D341Med (cell line): Measurements from ENCODE around the gene ANKRD23.
A peak's percentile ranks its signal among the peaks of the same experiment; 100 is the strongest.
"Not testable (repeated sequence)": the region's sequence is repeated elsewhere in the genome, so short reads cannot be mapped to it uniquely, and the experiment has no call there.

Experiments
- DNase-seq: peaks from one replicate; pipeline ENCODE4 v3.0.0; 2012; ENCODE audit warnings: low spot score

ANKRD23 gene

DNA sequence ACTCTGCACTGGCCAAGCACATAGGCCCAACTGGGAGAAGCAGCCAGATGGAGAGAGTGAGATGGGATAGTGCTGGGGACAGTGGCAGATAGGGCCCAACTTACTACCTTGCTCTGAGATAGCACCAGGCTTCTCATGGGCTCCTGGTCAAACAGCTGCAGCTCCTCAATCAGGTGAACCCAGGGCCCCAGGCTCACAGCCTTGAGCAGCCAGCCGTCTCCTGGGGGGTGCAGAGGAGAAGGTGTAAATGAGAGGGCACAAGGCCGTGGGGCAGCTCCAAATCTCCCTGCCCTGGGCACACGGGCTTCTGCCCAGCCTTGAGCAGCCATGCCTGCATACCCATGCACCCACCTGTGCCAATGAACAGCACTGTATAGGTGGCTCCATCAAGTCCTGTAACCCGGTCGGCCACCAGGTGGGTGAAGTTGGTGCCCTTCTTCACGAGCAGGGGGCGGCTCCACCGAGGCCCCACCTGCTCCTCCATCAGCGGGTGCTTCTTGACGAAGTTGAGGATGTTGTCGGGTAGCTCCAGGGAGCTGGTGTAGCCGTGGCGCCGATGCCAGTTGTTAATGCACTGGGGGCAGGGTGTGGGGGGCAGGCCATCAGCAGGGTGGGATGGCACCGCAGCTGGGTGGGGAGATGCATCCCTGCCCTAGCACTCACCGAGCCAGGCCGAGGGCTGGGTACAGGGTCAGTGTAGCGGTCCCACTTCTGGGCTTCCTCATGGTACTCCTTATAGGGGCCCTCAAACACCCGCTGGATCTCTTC, 19.9 kb upstream of the ANKRD23 start:
- DNase-seq: no peak

DNA sequence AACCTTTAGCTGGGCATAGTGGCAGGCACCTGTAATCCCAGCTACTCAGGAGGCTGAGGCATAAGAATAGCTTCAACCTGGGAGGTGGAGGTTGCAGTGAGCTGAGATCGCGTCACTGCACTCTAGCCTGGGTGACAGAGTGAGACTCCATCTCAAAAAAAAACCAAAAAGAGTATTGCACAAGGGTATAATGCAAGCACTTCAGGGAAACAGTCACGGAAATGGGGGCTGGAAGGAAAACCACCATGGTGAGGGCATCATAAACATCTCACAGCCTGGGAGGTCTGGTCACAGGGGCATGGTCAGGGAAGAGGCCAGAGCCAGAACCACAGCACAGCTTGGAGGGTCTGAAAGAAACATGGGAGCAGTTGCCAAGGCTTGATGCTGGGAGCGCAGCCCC, 19.2 kb upstream of the ANKRD23 start:
- not testable (repeated sequence) for DNase-seq

DNA sequence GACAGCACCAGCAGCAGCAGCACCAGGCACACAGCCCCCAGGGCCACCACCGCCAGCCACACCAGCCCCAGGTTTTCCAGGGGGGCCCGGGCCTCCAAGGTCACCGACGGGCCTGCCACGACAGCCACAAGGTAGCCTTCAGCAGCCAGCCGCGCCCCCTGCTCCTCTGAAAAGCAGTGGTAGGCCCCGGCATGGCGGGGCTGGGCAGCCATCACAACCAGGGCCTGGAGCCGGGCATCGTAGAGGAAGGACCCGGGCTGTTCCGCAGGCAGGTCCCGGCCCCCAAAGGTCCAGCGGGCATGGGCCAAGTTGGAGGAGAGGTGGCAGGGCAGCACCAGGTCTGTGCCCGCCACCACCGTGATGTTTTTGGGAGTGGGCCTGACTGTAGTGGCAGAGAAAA, 17.3 kb upstream of the ANKRD23 start:
- DNase-seq: no peak

GRCh38 chr2:96860065-96861029, 16.5 kb upstream of the ANKRD23 start:
- no peak for DNase-seq

- DNase-seq: no peak
Observed at GRCh38 chr2:96859681-96860064, 15.9 kb upstream of the ANKRD23 start.

- no peak for DNase-seq
Observed at GRCh38 chr2:96859099-96859649, 15.4 kb upstream of the ANKRD23 start.

- peak; percentile 99 for DNase-seq
Observed at GRCh38 chr2:96857667-96858372, 14.0 kb upstream of the ANKRD23 start, which contains the start of gene ANKRD39. Gene ANKRD39, minus strand, starts transcription at chr2:96858016. Its CDS starts 29 bp downstream, at chr2:96857987.

DNA sequence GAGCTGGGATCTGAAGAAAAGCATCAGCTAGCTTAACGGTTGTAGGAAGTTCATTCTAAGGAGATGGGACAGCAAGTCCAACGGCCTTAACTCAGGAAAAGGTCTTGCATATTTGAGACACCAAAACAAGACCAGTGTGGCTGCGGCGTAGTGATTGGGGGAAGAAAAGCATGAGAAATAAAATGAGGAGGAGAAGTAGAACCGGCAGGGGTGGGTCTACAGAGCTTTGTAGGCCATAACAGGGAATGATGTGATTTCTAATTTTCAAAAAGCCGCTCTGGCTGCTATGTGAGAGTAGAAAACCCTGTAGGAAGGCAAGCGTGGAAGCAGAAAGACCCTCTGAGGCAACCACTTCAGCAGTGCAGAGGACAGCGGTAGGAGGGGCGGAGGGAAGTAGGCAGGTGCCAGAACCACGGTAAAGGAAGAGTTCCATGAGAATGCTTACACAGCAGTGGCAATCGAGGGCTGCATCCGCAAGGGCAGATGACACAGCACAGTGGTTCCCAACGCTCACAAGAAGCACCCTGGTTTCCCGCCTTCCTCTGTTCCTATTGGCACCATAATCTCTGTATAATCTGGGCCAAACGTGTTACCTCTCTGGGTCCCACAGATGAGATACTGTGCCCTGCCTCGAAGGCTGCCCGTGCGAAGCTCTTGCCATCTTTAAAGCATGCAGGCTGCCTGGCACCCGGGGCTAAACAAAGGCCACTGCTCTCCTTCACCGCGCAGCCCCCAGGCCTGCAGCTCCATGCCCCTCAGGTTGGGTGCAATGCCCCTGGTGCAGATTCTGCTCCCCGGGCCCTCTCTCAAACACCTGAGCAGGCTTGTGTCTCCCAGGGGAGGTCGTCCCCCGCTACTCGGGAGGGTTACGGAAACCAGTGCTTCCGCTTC, 13.2 kb upstream of the ANKRD23 start:
- no peak for DNase-seq

GRCh38 chr2:96853321-96853720, 9.5 kb upstream of the ANKRD23 start:
- DNase-seq: no peak

DNA sequence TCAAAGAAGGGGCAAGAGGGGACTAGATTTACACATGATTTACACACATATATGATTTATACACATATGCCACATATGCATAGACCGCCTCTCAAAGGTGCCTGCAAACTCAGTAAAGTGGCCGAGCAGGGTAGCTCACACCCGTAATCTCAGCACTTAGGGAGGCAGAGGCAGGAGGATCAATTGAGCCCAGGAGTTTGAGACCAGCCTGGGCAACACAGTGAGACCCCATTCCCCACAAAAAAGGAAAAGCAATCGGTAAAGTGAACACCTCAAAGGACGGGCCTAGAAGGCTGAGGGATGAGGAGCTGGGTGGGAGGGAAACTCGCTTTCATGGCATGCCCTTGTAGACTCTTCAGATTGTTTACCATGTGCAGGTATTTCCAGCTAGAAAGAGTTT, 8.8 kb upstream of the ANKRD23 start:
- no peak for DNase-seq

DNA sequence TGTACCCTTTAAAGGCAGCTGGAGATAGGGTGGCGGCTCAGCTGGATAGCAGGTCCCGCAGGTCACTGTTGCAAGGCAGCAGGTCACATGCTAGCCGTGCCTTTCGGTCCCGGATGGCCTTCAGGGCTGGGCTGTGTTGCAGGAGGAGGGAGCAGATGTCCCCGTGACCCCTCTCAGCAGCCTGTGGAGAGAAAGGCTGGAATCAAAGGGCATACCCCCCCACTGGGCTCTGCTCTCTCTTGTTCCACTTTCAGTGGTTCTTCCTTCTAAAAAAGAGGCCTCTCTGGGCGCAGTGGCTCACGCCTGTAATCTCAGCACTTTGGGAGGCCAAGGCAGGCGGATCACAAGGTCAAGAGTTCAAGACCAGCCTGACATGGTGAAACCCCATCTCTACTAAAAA, 4.4 kb upstream of the ANKRD23 start:
- no peak for DNase-seq

- no peak for DNase-seq
Observed at GRCh38 chr2:96847586-96847985, 3.8 kb upstream of the ANKRD23 start.

GRCh38 chr2:96846825-96847224, 3.0 kb upstream of the ANKRD23 start:
- DNase-seq: no peak

GRCh38 chr2:96844405-96844808, 586 bp upstream of the ANKRD23 start:
- DNase-seq: no peak

DNA sequence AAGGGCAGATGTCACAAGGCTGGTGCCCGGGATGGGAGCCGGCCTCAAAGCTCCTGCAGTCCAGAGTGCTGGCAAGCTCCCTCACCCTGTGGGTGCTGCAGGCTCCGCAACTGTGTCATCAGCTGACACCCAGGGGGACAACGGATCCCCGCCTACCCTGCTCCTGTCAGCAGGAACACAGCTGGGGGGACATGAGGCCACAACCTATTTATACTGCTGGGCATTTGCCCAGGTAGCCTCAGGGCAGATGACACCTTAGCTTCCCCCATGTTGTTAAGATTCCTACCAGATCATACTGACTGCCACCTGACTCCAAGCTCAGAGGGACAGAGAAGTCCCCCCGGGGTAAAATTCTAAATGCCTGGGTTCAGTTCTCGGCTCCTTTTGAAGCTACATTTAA, 1.2 kb downstream of the ANKRD23 start:
- DNase-seq: no peak

GRCh38 chr2:96841701-96842495, 1.9 kb downstream of the ANKRD23 start:
- no peak for DNase-seq

- DNase-seq: no peak
Observed at GRCh38 chr2:96839875-96840850, 3.7 kb downstream of the ANKRD23 start.

DNA sequence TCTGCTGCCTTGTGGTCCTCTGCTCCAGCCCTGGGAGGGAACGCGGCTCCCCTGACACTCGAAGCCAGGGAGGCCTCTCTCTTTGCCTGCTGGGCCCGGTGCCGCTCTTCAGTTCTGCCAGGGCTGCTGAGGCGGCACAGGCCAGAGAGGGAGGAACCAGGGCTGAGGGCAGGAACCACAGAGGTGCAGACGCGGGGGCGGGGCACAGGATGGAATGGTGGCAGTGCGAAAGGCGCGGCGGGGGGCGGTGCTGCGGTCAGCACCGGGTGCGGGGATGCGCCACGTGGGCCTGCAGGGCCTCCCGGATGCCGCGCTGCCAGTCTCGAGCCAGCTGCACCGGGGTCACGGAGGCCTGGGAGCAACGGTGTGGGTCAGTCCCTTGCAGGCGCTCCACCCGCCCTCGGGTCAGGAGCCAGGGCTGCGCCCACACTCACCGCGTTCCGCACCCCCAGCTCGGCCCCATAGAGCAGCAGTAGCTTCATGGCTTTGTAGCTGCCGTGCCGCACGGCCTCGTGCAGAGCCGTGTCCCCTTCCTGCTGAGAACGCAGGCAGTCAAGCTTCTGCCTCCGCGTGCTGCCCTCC, 4.4 kb downstream of the ANKRD23 start:
- no peak for DNase-seq
